ENCODE data around the gene CORO7. TPM values are rescaled to one million over a fixed set of nuclear protein-coding genes. Genes with fewer than 3 reads are reported as not detected.

Gene CORO7
- total RNA-seq, 4 donors from 2014 or later = 5.7 to 15.3 (median 7.2) TPM

GRCh38 chr16:4349332-4349731 lies 67.1 kb downstream of the CORO7 start:
- in situ Hi-C loops (cut with MboI; ENCODE audit: low sequenced_read_pairs in 4 of 4) (loop anchor here in 1 of 4 donors (25.0 kb wide), 1 partner anchor 162 kb away; no protein-coding TSS in a partner anchor), intact Hi-C loops (cut with DNase I; ENCODE audit: low total_unique reads) (no loop called here)
- Histone ChIP-seq H3K4me3 (no peak overlapping the region), H3K27ac (peak overlapping the region in 2 of 4 donors; percentile 78 to 92), H3K36me3 (no peaks in the 10 kb centered on the region), H3K4me1 (peaks cover 43 to 52% of the 10 kb centered on the region in 2 donors), H3K9me3 (no peaks in the 10 kb centered on the region), H3K27me3 (no peaks in the 10 kb centered on the region)
- no peak for DNase-seq
- no peak for ATAC-seq
- TF ChIP-seq CTCF (IDR thresholded peaks at IDR 0.05 in 4 of 5, conservative IDR thresholded peaks at IDR 0.05 in 1 of 5) (no peak), POLR2A (IDR thresholded peaks at IDR 0.05) (no peak)

DNA sequence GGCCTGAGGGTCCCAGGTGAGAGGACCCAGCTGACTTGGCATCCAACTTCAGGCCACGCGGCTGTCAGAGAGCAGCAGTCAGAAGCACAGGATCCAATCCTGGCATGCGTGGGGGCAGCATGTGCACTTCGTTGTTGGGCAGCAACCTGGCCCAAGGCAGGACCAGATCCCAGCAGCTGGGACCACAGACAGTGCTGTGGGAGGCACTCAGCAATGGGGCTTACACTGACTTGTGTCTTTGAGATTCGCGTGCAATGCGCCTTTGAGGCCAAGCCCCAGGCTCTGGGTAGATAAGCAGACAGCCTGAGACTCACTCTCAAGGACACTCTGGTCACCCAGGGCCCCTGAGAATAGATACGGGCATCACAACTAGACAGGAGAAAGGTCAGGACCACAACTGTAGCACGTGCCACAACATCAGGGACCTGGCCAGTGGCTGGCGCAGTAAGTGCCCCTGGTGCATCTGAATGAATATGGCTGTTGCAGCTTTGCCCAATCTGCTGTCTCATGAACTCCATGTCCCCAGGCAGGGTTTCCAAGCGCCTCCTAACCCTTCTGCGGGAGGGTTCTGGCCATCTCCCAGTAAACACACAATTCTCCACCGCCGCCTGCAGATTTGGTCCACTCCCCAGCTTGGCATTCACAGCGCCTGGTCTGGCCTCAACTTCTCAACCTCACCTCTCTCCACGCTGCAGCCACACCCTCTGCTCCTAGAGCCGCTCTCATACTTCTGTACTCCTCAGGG lies 68.5 kb downstream of the CORO7 start:
- ATAC-seq (peak; percentile 35 to 46), DNase-seq (peak; percentile 63 to 72)
- no peaks in the 10 kb centered on the region for H3K9me3 ChIP-seq
- peak overlapping the region; percentile 64 to 92 (median 76) for H3K27ac ChIP-seq
- peaks cover 47 to 52% of the 10 kb centered on the region in 2 donors for H3K4me1 ChIP-seq
- no peaks in the 10 kb centered on the region for H3K27me3 ChIP-seq
- H3K4me3 ChIP-seq = no peak overlapping the region
- TF ChIP-seq POLR2A (IDR thresholded peaks at IDR 0.05) = no peak
- TF ChIP-seq CTCF (IDR thresholded peaks at IDR 0.05 in 4 of 5, conservative IDR thresholded peaks at IDR 0.05 in 1 of 5) = no peak
- in situ Hi-C loops (cut with MboI; ENCODE audit: low sequenced_read_pairs in 4 of 4) = loop anchor here in 1 of 4 donors (25.0 kb wide), 1 partner anchor 161 kb away; no protein-coding TSS in a partner anchor
- intact Hi-C loops (cut with DNase I; ENCODE audit: low total_unique reads) = no loop called here
- H3K36me3 ChIP-seq = no peaks in the 10 kb centered on the region

DNA sequence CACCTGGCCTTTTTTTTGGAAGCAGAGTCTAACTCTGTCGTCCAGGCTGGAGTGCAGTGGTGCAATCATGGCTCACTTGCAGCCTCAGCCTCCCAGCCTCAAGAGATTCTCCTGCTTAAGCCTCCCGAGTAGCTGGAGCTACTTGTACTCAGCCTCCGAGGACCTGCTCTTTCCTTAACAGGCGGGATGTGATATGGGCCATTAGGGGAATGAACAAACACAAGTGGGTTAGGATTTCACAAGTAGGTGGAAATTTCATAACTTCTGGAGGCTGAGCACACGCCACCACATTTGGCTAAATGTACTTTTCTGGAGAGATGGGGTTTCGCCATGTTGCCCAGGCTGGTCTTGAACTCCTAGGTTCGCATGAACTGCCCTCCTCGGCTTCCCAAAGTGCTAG lies 69.4 kb downstream of the CORO7 start:
- Histone ChIP-seq H3K4me3 (no peak overlapping the region), H3K36me3 (no peaks in the 10 kb centered on the region), H3K4me1 (peaks cover 47 to 52% of the 10 kb centered on the region in 2 donors), H3K9me3 (no peaks in the 10 kb centered on the region), H3K27ac (peak overlapping the region; percentile 64 to 92 (median 76)), H3K27me3 (no peaks in the 10 kb centered on the region)
- TF ChIP-seq CTCF (IDR thresholded peaks at IDR 0.05 in 4 of 5, conservative IDR thresholded peaks at IDR 0.05 in 1 of 5) = no peak
- no peak for TF ChIP-seq POLR2A (IDR thresholded peaks at IDR 0.05)
- intact Hi-C loops (cut with DNase I; ENCODE audit: low total_unique reads) (no loop called here), in situ Hi-C loops (cut with MboI; ENCODE audit: low sequenced_read_pairs in 4 of 4) (loop anchor here in 1 of 4 donors (25.0 kb wide), 1 partner anchor 160 kb away; no protein-coding TSS in a partner anchor)
- DNase-seq (peak in 1 of 2 donors; percentile 59), ATAC-seq (peak; percentile 6 to 32)

DNA sequence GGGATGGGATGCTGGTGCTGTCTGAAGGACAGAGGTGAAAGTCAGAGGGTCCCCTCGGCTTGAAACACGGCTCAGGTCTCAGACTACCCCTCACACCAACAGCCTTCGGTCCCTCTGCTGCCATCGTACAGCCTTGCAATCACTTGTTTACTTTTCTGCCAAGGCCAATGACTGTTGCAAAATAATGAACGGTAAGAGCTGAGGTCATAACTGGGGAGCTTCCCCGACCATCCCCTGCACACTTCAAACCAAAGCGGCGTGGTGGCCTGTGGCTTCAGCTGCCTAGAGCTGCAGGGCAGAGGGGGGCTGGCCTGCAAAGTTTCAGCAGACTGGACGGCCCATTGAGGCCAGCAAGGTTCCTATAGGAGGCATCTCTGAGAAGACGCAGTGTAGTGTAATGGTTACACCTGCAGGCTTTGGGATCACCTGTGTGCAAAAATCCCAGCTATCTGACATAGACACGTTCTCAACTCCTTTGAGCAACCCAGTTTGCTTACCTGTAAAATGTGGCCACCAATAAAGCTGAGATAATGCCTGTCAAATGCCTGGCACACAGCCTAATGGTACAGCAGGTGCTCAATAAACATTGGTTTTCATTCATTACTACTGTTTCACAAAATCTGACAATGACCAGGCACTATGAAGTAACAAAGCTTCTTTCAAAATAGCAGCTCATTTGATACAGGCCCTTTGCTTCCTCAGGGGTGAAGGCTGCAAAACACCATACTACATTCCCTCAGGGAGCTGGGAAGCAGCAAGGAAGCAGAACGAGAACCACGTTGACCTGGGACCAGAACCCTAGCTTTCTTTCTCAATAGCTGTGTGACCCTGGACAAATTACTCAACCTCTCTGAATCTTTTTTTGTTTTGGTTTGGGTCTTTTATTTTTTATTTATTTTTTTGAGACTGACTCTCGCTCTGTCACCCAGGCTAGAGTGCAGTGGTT lies 70.3 kb downstream of the CORO7 start:
- Histone ChIP-seq H3K27me3 (no peaks in the 10 kb centered on the region), H3K4me3 (no peak overlapping the region), H3K36me3 (peaks cover 0 to 3% of the 10 kb centered on the region in 2 donors), H3K9me3 (no peaks in the 10 kb centered on the region), H3K4me1 (peaks cover 47% of the 10 kb centered on the region in 2 donors), H3K27ac (peak overlapping the region; percentile 64 to 92 (median 76))
- in situ Hi-C loops (cut with MboI; ENCODE audit: low sequenced_read_pairs in 4 of 4) (loop anchor here in 1 of 4 donors (25.0 kb wide), 1 partner anchor 159 kb away; no protein-coding TSS in a partner anchor), intact Hi-C loops (cut with DNase I; ENCODE audit: low total_unique reads) (no loop called here)
- no peak for TF ChIP-seq CTCF (IDR thresholded peaks at IDR 0.05 in 4 of 5, conservative IDR thresholded peaks at IDR 0.05 in 1 of 5)
- TF ChIP-seq POLR2A (IDR thresholded peaks at IDR 0.05) = no peak
- no peak for DNase-seq
- no peak for ATAC-seq
